NCI-H187 treated with DMSO at 0.1 percent for 48 hours (cell line): Measurements from ENCODE around the gene IL17B.

Experiments
- DNase-seq: peaks from one replicate; lab custom pipeline; 2025; lab: John Stamatoyannopoulos, UW

IL17B gene

DNA sequence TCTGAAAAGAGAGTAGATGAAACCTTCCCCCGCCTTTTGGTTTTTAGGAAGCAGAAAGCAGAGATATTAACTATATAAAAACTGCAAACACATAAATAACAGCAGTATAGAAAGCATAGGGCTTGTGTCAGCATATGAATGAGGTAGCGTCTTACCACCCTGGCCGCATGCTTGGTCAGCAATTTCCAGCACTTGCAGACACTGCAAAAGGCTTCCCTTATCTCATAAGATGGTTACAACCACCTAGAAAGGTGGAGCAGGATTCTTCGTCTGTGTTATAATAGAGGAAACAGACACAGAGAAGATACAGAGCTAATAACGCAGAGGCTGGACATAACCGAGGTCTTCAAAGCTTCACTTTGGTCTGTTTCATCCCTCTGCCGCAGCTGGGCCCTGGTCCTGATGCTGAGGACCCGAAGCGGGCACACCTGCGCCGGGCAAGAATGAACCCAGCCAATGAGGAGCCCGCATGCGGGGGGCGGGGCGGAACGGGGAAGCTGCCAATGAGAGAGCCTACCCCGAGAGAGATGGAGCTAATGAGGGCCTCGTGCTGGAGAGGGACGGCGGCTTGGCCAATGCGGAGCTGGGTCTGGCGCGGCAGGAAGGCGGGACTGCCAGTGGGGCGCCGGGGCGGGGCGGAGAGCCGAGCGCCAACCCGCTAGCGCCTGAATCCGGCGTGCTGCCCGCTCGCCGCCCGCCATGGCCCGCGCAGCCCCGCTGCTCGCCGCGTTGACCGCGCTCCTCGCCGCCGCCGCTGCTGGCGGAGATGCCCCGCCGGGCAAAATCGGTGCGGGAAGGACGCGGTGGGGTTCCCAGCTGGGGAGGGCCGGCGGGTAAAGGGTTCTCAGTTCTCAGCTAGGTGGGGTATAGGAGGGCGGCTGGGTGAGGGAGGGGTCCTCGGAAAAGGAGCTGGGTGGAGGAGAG, 21.5 kb downstream of the IL17B start, which contains the start of gene PCYOX1L:
Gene PCYOX1L (plus strand): TSS at position 677 of the 924 bp plus-strand sequence. CDS start 23 bp downstream, at position 700.
- peak; percentile 63 for DNase-seq

GRCh38 chr5:149356391-149356790, 22.7 kb downstream of the IL17B start:
- no peak for DNase-seq

DNA sequence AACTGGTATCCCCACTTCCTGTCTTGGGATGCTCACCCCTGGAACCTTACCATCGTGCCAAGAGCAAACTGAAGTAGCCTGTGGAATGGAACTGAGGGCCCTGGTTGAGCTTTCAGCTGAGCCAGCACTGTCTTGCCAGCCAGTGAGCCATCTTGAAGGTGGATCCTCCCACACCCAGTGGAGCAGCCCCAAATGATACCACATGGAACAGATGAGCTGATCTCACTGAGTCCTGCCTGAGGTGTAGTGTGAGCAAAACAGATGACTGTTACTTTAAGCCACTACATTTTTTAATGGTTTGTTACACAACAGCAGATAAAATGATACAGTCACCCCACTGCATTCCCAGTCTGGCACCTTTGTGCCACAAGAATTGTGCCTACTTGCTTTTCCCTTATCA, 23.4 kb downstream of the IL17B start:
- DNase-seq = no peak

- no peak for DNase-seq
Observed at GRCh38 chr5:149353911-149354310, 25.2 kb downstream of the IL17B start.

- DNase-seq = no peak
Observed at GRCh38 chr5:149352169-149352568, 26.9 kb downstream of the IL17B start.

GRCh38 chr5:149349382-149349781, 29.7 kb downstream of the IL17B start:
- no peak for DNase-seq

- DNase-seq = no peak
Observed at GRCh38 chr5:149348518-149348917, 30.6 kb downstream of the IL17B start.

DNA sequence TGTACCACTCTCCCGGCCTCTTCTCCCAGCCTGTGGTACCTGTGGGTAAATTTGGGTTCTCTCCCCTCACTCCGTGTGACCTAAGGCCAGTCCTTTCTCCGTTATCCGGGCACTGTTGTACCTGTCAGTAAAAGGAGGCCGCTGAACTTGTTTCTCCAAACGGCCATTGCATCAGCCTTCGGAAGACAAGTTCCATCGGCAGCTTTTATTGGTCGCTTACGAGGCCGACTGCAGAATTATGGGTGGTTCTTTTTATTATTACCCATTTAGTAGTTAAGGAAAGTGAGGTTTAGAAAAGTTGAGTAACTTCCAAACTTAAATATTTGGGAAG, 33.2 kb downstream of the IL17B start:
- DNase-seq = no peak

- peak; percentile 72 for DNase-seq
Observed at GRCh38 chr5:149345147-149345891, 33.8 kb downstream of the IL17B start, which contains the start of gene GRPEL2. Gene GRPEL2 (plus strand): TSS chr5:149345499. CDS start chr5:149345540, 41 bp downstream.

GRCh38 chr5:149344151-149344550, 34.9 kb downstream of the IL17B start:
- DNase-seq = no peak

- no peak for DNase-seq
Observed at GRCh38 chr5:149341876-149342275, 37.2 kb downstream of the IL17B start.

GRCh38 chr5:149340920-149341319, 38.2 kb downstream of the IL17B start:
- DNase-seq = no peak

DNA sequence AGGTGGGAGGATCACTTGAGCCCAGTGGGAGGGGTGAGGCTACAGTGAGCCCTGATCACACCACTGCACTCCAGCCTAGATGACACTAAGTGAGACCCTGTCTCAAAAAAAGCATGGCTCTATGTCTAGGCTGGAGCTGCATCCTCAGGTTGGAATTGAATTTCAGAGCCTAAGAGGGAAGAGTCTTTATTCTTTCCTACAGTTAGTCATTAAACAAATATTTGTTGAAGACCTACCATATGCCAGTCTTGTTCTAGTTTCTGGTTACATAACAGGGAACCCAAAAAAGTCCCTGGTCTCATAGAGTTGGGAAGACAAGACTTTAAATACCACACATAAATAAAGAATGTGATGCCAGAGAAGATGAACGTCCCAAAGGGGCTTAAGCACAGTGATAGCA, 40.7 kb downstream of the IL17B start:
- no peak for DNase-seq

GRCh38 chr5:149337736-149338135, 41.4 kb downstream of the IL17B start:
- peak; percentile 34 for DNase-seq

DNA sequence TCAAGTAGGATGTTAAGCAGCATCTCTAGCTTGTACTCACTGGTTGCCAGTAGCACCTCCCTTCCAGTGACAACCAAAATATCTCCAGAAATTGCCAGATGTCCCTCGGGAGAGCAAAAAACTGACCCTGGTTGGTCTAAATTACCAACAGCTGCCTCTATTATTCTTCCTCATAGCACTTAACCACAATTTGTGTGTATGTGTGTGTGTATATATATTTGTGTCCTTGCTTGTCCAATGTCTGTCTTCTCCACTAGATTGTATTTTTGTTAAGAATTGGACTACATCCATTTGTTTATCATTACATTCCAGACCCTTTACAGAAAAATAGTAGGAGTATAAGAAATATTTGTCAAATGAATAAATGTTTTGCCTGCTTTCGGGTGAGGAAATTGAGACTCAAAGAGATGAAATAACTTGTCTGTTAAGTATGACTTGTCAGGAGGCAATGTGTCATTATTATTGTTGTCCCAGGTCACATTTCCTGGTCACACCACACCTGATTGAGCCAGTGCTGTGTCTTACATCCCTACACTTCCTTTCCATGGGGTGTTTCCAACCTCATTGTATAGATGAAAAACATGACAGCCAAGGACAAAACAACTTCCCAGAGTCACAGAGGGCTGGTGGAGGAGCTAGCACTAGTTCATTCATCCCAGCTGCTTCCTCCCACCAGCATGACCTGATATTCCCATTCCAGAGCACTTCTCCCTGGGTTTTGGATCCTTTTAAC, 45.2 kb downstream of the IL17B start:
- no peak for DNase-seq

DNA sequence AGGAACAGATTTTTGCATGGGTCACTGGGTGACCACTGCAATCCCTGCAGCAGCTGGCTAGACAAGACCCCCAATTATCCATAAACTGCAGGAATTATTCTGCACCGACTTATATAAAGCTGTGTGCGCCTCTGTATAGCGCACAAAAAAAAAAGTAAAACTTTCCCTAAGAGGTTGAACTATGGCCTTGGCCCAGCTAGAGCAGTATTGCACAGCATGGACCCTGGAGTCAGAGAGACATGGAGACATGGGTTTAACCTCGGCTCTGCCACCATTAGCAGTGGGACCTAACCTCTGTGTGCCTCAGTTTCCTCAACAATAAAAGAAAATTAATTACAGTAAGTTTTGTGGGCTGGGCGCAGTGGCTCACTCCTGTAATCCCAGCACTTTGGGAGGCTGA, 50.9 kb downstream of the IL17B start:
- DNase-seq = no peak

- no peak for DNase-seq
Observed at GRCh38 chr5:149326611-149327010, 52.5 kb downstream of the IL17B start.

- no peak for DNase-seq
Observed at GRCh38 chr5:149325894-149326293, 53.2 kb downstream of the IL17B start.

DNA sequence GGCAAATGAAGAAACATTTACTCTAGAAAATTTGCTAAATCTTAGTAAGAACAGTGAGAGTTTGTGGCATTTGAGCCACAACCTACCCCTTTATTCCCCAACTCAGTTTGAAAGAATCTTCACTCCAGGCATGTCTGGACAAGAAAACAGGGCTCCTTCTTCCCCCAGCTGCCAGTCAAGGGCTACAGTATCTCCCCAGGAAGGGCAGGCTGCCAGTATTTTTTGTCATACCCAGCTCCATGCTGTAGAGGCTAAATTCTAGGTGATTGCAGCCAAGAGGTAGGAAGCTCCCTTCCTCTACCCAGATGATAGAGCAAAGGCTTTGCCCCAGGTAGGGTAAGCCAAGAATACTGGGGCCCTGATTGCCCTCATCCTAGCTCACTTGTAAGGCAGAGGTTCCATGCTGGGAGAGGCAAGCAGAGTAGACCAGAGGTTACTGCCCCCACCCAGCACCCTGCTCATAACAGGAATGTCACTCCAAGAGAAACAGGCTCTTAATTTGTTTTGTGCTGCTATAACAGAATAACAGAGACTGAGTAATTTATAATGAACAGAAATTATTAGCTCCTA, 53.8 kb downstream of the IL17B start:
- no peak for DNase-seq

- DNase-seq = no peak
Observed at GRCh38 chr5:149324641-149325040, 54.5 kb downstream of the IL17B start.
